HK-2 (cell line): Measurements from ENCODE around the gene MYOCOS.
A peak's percentile ranks its signal among the peaks of the same experiment; 100 is the strongest.
"Not testable (repeated sequence)": the region's sequence is repeated elsewhere in the genome, so short reads cannot be mapped to it uniquely, and the experiment has no call there.

ENCODE experiments used
- DNase-seq: peaks from one replicate; pipeline ENCODE4 v3.0.0-alpha.2; 2018; ENCODE audit not compliant: unreplicated experiment

The MYOCOS gene

GRCh38 chr1:171625225-171625624, 3.2 kb downstream of the MYOCOS start:
- no peak for DNase-seq

GRCh38 chr1:171627020-171627419, 5.0 kb downstream of the MYOCOS start:
- DNase-seq, result no peak

GRCh38 chr1:171628225-171628624, 6.2 kb downstream of the MYOCOS start:
- DNase-seq, result no peak

GRCh38 chr1:171635661-171636060, 13.6 kb downstream of the MYOCOS start:
- no peak for DNase-seq

- DNase-seq, result no peak
These were observed 14.1 kb downstream of the MYOCOS start for GRCh38 chr1:171636141-171636540.

- DNase-seq, result no peak
These were observed 16.0 kb downstream of the MYOCOS start for GRCh38 chr1:171637928-171638576.

- DNase-seq, result no peak
These were observed 18.2 kb downstream of the MYOCOS start for GRCh38 chr1:171640225-171640624.

- DNase-seq, result no peak
These were observed 19.2 kb downstream of the MYOCOS start for GRCh38 chr1:171641076-171641864.

- DNase-seq, result no peak
These were observed 20.2 kb downstream of the MYOCOS start for GRCh38 chr1:171642197-171642596.

GRCh38 chr1:171643156-171643555, 21.1 kb downstream of the MYOCOS start:
- DNase-seq, result no peak

GRCh38 chr1:171644805-171645483, 22.9 kb downstream of the MYOCOS start:
- peak; percentile 83 for DNase-seq

- DNase-seq, result no peak
These were observed 23.7 kb downstream of the MYOCOS start for GRCh38 chr1:171645553-171646248.

GRCh38 chr1:171646249-171646560, 24.2 kb downstream of the MYOCOS start:
- no peak for DNase-seq

GRCh38 chr1:171652234-171652822, 30.3 kb downstream of the MYOCOS start, which contains the start of gene MYOC:
TSS of gene MYOC (minus strand) at chr1:171652688. CDS start at chr1:171652611, 77 bp downstream.
- DNase-seq, result no peak

- no peak for DNase-seq
These were observed 31.8 kb downstream of the MYOCOS start for GRCh38 chr1:171653796-171654195.

- no peak for DNase-seq
These were observed 32.3 kb downstream of the MYOCOS start for GRCh38 chr1:171654201-171654941.

- peak; percentile 37 for DNase-seq
These were observed 33.1 kb downstream of the MYOCOS start for GRCh38 chr1:171654942-171655745.

- no peak for DNase-seq
These were observed 33.7 kb downstream of the MYOCOS start for GRCh38 chr1:171655746-171656116.

GRCh38 chr1:171656206-171656605, 34.2 kb downstream of the MYOCOS start:
- DNase-seq, result not testable (repeated sequence)

GRCh38 chr1:171661076-171661650, 39.1 kb downstream of the MYOCOS start:
- DNase-seq, result no peak
